Activated CD8-positive, alpha-beta memory T cell treated with anti-CD3 and anti-CD28 coated beads, Interleukin-2, amount 50 U/mL, for 24 hours (primary cell): ENCODE results near the gene UNC50.
"Not testable (repeated sequence)": the region's sequence is repeated elsewhere in the genome, so short reads cannot be mapped to it uniquely, and the experiment has no call there.

Experiments
- DNase-seq: peaks from one replicate; pipeline ENCODE4 v3.0.0-alpha.2; 2020; ENCODE audit errors: extremely low read depth

The UNC50 gene

DNA sequence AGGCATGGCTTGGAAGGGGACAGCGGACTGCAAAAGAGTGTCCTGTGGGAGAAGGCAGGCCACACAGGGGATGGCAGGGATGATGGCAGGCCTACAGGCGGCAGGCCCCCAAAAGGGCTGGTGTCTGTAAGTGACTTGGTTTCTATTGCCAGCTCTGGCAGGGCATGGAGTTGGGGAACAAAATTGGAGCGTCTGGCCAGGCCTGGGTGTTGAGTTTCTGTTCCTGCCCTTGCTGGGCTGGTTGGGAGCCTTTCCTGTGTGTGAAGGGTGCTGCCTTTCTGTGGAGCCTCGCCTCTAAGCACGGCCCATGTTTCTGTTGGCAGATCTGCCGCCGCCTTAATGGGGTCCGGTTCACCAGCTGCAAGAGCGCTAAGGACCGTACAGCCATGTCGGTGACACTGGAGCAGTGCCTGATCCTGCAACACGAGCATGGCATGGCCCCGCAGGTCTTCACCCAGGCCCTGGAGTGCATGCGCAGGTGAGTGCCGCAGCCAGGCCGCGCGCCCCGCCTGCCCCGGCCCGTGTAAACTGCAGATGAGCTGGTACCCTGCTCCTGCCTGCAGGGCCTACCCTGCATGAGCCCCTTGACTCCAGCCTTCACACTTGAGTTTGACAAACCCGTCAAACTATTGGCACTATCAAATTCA lies 31.6 kb upstream of the UNC50 start:
- no peak for DNase-seq

DNA sequence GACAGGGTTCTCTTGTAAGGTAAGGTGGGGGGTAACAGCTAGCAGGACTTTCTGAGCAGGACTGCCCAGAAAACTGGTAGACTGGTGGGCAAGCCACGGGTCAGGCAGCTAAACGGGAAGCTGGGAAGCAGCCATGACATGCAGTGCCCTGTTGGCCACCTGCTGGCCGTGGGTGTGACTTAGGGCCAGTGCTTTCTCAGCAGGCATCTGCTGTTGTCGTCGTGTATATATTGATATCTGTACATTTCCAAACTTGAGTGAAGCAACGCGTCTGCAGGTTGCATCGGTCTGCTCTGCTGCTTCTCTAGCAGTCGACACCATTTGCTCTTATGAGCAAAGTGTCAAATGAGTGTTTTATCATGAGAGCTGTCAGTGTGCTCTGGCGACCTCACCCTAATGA lies 31.1 kb upstream of the UNC50 start:
- DNase-seq, result no peak

DNA sequence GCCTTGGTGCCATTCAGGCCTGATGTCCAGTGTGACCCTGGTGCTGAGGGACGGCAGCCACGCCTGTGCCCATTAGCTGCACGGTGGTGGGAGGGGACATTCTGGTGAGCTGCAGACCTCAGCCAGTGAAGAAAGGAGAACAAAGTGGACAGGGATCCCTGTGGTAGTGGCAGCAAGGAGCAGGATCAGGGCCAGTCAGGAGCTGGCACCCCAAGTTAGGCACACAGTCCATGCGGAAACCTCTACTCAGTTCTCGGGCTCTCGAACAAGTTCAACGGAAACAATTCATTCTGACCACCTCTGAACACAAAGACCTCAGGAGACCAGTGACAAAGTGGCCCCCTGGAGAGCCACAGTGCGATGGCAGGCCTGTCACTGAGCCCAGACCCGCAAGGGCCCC lies 30.2 kb upstream of the UNC50 start:
- no peak for DNase-seq

DNA sequence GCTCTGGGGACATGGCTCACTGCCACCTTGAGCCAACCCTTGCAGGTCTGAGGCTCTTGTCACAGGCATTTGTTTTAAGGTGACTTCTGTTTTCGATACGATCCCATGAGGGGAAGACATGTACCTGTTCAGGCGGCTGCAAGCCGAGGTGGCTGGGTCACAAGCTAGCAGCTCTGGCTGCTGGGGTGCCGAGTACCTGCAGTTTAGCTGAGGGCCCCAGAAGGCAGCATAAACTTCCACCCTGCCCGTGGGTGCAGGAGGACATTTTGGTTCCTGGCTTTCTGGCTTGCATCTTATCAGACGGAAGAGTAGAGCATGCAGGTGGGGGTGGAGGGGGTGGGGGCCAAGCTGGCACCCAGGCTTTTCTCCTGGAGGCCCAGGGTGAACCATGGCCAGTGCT lies 28.5 kb upstream of the UNC50 start:
- DNase-seq, result no peak

DNA sequence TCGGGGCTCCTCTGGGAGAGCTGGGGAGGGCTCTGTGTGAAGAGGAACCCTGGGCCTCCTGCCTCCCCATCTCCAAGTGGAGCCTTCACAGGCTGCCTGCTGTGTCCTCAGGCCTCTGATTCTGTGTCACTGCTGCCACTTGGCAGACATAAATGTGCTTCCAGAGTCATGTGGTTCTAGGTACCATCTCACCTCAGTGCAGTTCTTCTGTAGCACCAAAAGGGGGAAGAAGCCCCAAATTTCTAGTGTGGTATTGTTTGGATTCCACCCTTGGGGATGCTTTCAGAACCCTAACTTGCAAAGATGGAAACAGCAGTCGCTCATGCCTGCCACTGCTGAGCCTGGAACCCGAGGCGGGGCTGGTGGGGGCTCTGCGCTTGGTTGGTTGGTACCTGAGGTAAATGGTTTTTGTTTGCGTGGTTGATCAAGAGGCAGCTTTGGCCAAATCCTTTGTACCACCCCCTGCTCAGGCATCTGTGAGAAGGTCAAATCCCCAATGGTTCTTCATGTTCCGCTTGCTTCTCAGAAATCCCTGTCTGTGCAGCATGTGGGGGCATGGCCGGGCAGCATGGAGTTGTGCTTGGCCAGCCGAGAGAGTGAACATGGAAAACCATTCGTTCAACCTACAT lies 27.6 kb upstream of the UNC50 start:
- no peak for DNase-seq

DNA sequence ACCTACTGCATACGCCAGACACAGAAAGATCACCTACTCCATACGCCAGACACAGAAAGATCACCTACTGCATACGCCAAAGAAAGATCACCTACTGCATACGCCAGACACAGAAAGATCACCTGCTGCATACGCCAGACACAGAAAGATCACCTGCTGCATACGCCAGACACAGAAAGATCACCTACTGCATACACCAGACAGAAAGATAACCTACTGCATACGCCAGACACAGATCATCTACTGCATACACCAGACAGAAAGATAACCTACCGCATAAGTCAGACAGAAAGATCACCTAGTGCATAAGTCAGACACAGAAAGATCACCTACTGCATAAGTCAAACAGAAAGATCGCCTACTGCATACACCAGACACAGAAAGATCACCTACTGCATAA lies 25.9 kb upstream of the UNC50 start:
- DNase-seq, result no peak

DNA sequence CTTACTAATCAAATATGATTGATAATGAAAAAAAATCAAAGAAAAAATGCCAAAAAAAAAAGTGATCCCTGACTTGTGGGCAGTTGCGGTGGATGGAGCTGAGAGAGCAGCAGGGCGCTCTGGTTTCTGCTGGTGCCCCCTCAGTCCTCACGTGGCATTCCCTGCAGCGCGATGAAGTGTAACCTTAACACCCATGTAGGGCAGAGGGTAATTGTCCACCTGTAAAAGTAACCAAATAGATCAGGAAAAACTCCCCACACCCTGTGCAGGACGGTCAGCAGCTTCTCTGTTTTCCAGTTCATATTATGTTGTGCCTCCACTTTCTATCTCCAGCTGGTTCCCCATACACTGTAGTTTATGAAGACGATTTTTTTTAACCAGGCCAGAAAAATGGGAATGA lies 25.1 kb upstream of the UNC50 start:
- no peak for DNase-seq

DNA sequence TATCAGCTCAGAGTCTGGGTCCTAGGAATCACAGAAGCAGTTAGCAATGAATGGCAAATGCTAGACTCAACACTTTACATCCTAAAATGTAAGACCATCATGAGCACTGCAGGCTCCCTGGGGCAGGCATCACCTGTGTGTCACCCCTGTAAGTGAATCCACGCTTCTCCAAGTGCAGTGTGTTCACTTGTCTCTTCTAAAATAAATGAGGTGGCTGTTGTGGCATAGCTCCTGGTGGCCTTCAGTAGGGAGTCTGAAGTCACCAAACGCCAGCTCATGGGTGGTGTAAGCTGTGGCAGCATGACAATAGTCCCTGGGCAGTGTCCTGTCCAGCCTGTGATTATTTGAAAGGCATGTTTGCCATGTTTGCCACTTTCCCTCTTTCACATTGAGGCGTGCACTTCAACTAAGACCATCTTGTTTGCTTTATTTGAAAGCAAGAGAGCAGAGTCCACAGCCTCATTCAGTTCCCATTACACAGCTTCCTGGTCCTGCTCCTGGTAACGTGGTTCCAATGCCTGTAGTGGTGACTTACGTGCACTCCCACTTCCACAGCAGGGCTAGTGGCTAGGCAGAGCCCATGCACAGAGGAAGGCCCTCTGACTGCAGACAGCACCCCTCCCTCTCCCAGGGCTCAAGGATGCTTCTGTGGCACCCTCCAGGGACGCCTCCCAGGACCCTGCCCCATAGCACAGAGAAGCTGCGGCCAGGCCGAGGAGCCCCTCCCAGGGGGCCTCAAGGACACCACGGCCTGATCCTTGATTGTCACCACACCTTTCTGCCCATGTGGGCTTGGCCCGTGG lies 24.4 kb upstream of the UNC50 start:
- DNase-seq, result no peak

DNA sequence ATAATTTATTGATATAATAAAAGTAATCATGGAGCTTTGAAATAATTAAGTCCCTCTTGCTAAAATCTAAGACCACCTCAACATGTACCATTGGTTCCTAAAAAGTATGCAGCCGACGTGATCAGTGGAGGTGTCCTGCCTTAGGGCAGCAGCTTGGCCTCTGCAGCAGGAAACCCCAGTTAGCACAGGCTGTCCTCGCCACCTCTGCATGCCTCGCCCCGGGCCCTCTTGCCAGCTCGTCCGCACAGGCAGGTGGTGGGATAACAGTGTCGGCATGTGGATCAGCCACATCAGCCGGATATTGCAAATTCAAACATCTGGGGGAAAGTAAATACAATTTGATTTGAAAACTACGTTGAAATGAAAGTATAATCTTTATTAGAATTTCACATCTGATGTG lies 23.0 kb upstream of the UNC50 start:
- DNase-seq, result no peak

DNA sequence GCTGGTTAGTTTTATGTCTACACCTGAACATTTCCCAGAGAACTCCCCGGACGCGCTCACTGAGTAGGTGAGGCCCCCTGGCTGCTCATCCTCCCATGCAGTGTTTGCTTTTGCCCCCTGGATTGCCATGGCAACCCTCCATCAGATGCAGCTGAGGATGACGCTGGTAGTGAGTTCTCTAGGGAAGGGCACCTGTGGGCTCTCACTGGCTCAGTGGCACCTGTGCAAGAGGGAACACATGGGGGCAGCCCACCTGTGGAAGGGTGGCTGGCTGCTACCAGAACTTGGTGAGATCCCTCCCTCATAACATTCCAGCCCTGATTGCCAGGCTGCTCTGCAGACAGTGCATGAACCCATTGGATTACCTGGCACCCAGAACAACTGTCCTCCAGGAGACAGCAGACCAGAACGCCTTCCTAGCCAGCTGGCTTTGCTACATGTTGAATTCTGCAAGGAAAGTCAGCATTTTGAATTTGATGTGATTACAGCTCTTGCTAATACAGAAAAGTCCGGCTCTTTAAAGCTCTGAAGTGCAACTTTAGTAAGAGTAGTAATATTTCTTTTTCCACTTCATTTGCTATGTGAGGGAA lies 21.7 kb upstream of the UNC50 start:
- no peak for DNase-seq

DNA sequence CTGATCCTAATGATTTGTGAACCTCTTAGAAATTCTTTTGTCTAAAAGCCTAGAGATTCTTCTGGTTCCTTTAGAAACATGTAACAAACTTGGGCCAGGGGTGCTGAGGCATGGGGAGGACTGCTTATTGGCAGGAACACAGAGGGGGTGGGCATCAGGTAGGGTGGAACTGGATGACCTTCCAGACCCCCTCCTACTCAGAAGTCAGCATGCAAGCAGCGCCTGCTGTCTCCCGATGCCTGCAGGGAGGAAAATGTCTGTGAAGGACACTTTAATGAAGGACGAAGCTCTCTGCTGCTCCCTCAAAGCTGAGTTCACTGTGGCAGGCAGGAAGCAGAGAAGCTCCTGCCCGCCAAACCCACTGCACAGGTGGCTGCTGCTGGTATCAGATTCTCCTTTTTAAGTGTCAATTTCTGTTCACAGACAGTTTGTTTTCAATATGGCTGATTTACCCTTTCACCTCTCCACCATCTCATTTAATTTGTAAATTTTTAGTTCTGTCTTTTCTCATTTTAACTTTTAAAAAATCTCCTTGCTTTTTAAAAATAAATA lies 19.4 kb upstream of the UNC50 start:
- DNase-seq, result no peak

DNA sequence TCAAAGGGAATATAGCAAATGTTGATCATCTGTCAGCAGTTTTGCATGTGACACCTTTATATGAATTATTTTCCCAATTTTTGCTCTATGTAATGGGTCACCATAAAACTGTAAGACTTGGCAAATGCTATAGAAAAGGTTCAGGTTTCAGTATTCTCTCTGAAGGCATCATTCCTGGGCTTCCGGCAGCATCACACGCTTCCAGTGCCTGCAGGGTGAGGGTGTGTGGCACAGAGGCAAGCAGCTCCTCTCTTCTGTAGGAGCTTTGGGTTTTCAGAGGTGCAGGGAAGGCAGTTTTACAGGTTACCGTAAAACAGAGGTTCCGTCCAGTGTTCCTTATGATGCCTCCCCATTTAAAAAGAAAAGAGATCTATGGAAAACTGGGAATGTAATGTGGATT lies 18.9 kb upstream of the UNC50 start:
- DNase-seq, result no peak

DNA sequence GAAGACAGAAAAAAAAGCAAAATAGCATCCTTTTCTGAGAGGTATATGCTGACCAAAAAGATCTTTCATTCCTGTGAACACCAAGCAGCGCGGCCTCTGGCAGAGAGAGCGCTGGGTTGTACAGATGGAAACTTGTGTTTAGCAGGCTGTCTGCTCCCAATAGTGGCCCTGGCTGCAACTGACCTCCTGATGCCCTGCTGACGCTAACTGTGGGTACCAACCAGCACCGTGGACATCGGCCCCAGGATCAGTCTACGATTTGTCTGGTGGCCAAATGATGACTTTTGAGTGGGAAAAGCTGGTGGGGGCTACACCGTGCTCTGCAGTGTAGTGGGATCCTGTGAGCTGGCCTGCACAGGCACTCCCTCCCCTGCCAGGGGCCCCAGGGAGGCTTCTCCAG lies 15.8 kb upstream of the UNC50 start:
- no peak for DNase-seq

DNA sequence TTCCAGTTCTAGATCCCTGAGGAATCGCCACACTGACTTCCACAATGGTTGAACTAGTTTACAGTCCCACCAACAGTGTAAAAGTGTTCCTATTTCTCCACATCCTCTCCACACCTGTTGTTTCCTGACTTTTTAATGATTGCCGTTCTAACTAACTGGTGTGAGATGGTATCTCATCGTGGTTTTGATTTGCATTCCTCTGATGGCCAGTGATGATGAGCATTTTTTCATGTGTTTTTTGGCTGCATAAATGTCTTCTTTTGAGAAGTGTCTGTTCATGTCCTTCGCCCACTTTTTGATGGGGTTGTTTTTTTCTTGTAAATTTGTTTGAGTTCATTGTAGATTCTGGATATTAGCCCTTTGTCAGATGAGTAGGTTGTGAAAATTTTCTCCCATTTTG lies 13.7 kb upstream of the UNC50 start:
- not testable (repeated sequence) for DNase-seq

DNA sequence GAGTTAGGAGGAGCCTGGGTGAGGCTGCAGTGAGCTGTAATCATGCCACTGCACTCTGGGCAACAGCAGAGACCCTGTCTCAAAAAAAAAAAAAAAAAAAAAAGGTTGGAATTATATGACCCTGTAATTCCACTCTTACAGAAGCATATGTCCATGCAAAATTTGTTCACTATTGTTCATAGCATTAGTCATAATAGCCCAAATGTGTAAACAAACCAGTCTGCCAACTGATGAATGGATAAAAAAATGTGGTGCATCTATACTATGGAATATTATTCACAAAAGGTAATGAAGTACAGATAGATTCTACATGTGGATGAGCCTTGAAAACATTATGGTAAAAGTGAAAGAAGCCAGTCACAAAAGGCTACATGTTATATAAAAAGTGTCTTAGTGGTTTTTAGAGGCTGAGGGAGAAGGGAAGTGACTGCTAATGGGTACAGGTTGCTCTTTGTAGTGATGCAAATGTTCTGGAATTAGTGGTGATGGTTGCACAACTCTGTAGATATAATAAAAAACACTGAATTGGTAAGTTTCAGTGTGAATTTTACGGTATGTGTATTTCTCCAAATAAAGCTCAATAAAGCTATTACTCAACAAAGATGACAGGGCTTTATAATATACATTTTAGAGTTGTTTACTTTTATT lies 9.5 kb upstream of the UNC50 start:
- no peak for DNase-seq

DNA sequence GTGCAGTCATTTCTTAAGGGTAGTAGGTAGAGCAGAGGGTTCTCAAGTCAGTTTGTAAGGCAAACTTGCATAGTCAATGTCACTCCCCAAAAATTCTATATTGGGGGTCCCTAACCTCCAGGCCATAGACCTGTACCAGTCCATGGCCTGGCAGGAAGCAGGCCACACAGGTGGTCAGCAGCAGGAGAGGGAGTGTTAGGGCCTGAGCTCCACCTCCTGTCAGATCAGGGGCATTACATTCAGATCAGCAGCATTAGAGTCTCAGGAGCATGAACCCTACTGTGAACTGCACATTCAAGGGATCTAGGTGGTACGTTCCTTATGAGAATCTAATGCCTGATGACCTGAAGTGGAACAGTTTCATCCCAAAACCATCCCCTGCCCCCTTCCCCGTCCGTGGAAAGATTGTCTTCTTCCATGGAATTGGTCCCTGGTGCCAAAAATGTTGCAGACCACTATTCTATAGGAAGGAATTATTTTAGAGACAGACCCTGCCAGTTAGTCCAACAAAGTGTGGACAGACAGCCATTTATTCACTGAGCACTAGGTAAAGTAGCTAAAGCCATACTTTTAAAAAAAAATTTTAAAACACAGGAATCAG lies 6.8 kb upstream of the UNC50 start:
- no peak for DNase-seq

DNA sequence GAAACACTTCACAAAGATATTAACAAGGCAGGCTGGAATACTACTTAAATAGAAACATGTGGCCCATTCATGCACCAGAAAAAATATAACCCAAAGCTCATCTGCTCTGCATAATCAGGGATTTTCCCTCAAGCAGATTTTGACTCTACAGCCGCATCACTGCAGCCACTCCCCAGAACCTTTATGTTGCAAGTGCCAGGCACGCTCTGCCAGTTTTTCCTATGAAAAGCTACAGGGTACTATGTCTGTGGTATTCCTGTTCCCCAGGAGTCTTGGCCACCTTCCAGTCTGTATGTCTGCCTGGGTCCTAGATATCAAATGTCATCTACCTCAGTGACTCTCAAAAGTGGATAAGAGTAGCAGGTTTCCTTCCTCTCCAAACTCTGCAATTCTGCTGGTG lies 3.8 kb upstream of the UNC50 start:
- no peak for DNase-seq

DNA sequence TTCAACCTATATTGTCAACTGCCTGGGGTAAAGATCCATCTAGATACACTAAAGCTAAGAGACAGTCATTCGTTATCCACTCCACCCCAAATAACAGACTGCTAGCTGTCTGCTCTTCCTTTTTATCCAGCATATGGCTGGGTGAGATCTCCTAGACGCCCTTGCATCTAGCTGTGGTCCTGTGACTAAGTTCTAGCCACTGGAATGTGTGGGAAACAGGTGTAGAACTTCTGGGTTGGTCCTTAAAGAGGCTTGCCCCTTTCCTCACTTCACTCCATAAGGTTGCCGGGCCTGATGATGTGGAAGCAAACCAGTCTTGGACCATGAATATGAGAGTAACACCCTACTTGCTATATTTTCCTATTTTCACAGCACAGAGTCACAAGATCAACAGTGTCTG lies 3.3 kb upstream of the UNC50 start:
- DNase-seq, result no peak

DNA sequence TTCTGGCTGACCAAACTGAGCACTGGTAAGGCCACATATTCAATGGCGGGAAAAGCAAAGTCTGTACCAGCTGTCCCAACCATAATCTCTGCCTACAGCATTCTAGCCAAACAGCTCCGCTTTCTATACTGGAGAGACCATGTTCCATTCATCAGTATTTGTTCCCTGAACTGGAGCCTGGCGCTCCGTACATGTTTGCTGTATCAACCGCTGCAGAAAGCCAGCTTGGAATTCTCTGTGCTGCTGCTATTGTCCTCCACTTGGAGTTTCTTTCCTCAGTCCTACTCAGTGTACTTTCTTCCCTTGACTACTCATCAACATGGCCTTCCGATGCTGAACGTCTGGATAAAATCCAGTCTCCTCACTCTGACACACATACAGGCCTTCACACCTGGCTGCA lies 2.0 kb upstream of the UNC50 start:
- DNase-seq, result no peak

DNA sequence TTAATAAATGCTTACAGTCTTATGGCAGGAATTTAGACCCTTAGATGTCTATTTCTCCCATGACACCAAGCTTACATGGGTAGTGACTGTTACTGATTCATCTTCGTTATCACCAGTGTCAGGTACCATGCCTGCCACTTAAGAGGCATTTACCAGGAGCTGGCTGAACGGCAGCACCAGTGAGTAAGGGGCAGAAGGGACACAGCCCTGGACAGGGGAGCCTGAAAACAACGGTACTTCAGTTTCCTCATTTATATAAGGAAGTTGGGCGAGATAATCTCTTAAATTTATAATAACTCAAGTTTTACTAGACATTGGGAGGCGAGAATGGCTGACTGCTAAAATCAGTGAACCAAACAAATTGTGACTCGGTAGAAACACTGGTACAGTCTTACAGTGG lies 1.3 kb upstream of the UNC50 start:
- DNase-seq, result no peak

DNA sequence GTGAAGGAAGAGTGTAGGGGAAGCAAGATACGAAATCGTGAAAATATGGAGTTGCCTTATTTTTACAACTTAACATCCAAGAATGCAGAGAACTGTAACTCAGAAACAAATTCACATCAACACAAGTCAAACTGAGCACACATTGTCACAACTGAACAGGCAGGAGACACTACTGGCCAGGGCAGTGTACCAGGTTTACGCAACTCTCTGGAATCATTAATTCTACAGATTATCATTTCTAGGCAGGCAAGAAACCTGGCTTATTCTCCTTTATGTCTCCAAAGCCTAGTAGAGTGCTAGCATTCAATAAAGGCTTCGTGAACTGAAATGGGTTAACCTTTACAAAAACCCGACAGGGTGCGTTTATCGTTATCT lies 661 bp upstream of the UNC50 start:
- DNase-seq, result no peak
